Germinal center (tissue), 1 donor: ENCODE measurements around the gene NDUFV3.
"Not testable (repeated sequence)": the region's sequence is repeated elsewhere in the genome, so short reads cannot be mapped to it uniquely, and the experiment has no call there.

Source experiments
- DNase-seq: peaks from one replicate; pipeline ENCODE4 v3.0.0; 2012; ENCODE audit warnings: mixed read lengths, low spot score

Gene NDUFV3

GRCh38 chr21:42857216-42857615, 35.9 kb upstream of the NDUFV3 start:
- DNase-seq: no peak

- DNase-seq: no peak
Observed at GRCh38 chr21:42858185-42858847, 34.8 kb upstream of the NDUFV3 start.

GRCh38 chr21:42858957-42859890, 33.9 kb upstream of the NDUFV3 start:
- DNase-seq: no peak

GRCh38 chr21:42859891-42860230, 33.2 kb upstream of the NDUFV3 start:
- no peak for DNase-seq

- DNase-seq: no peak
Observed at GRCh38 chr21:42860345-42860744, 32.8 kb upstream of the NDUFV3 start.

GRCh38 chr21:42861311-42861847, 31.7 kb upstream of the NDUFV3 start:
- no peak for DNase-seq

GRCh38 chr21:42861848-42862400, 31.2 kb upstream of the NDUFV3 start:
- no peak for DNase-seq

GRCh38 chr21:42862774-42863503, 30.2 kb upstream of the NDUFV3 start:
- no peak for DNase-seq

- DNase-seq: no peak
Observed at GRCh38 chr21:42863504-42863870, 29.6 kb upstream of the NDUFV3 start.

GRCh38 chr21:42864286-42864685, 28.8 kb upstream of the NDUFV3 start:
- DNase-seq: no peak

GRCh38 chr21:42864815-42865775, 28.0 kb upstream of the NDUFV3 start:
- no peak for DNase-seq

- DNase-seq: no peak
Observed at GRCh38 chr21:42865776-42866160, 27.3 kb upstream of the NDUFV3 start.

GRCh38 chr21:42868196-42868595, 24.9 kb upstream of the NDUFV3 start:
- no peak for DNase-seq

GRCh38 chr21:42873096-42873495, 20.0 kb upstream of the NDUFV3 start:
- DNase-seq: no peak

GRCh38 chr21:42875811-42876210, 17.3 kb upstream of the NDUFV3 start:
- DNase-seq: not testable (repeated sequence)

- DNase-seq: no peak
Observed at GRCh38 chr21:42878678-42878992, 14.5 kb upstream of the NDUFV3 start.

GRCh38 chr21:42878993-42879787, 13.9 kb upstream of the NDUFV3 start, which contains the start of gene WDR4:
Gene WDR4 (minus strand): TSS chr21:42879539. CDS start chr21:42879495, 44 bp downstream.
- peak; percentile 99 for DNase-seq

GRCh38 chr21:42880352-42880751, 12.8 kb upstream of the NDUFV3 start:
- no peak for DNase-seq

- DNase-seq: no peak
Observed at GRCh38 chr21:42883921-42884320, 9.2 kb upstream of the NDUFV3 start.

- no peak for DNase-seq
Observed at GRCh38 chr21:42887326-42887725, 5.8 kb upstream of the NDUFV3 start.
